Measurements from ENCODE around the gene MEP1B. TPM values are rescaled to one million over a fixed set of nuclear protein-coding genes. Genes with fewer than 3 reads are reported as not detected.

MEP1B gene
- total RNA-seq, 3 donors from 2014 or later (not counting 1 experiment from before 2014, with no cell fraction given): not detected

DNA sequence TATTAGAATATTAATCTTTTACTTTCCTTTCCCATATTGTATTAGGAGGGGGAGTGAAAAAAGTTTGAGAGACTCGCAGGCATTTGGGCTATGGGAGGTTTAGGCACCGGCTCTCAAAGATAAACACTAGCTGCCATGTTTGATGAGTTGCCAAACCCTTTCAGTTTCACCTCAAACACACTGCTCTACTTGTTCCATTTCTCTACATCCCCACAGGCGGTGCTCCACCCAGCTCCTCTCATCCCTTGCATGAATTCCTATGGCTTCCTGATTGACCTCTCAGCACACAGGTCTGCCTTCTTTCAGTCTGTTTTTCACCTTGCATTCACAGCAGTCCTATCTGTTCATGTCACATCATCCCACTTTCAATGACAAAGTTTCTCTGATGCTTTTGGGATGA lies 65.7 kb downstream of the MEP1B start:
- H3K27ac Mint-ChIP-seq: no peak overlapping the region
- H3K4me3 ChIP-seq (ENCODE audit: low read length): no peak overlapping the region
- H3K36me3 ChIP-seq (ENCODE audit: control insufficient read depth, insufficient read depth, low read length): no peaks in the 10 kb centered on the region
- intact Hi-C loops (cut with micrococcal nuclease): no loop called here
- H3K9me3 Mint-ChIP-seq: no peaks in the 10 kb centered on the region
- H3K4me1 ChIP-seq (ENCODE audit: control insufficient read depth, insufficient read depth, low read length): no peaks in the 10 kb centered on the region
- no peaks in the 10 kb centered on the region for H3K36me3 Mint-ChIP-seq
- no peak overlapping the region for H3K27ac ChIP-seq (ENCODE audit: low read length)
- no peaks in the 10 kb centered on the region for H3K27me3 ChIP-seq (ENCODE audit: control insufficient read depth, insufficient read depth, low read length)
- no peaks in the 10 kb centered on the region for H3K4me1 Mint-ChIP-seq
- no peaks in the 10 kb centered on the region for H3K9me3 ChIP-seq (ENCODE audit: control insufficient read depth, insufficient read depth, low read length)
- ATAC-seq: no peak
- TF ChIP-seq, protein P1, sequence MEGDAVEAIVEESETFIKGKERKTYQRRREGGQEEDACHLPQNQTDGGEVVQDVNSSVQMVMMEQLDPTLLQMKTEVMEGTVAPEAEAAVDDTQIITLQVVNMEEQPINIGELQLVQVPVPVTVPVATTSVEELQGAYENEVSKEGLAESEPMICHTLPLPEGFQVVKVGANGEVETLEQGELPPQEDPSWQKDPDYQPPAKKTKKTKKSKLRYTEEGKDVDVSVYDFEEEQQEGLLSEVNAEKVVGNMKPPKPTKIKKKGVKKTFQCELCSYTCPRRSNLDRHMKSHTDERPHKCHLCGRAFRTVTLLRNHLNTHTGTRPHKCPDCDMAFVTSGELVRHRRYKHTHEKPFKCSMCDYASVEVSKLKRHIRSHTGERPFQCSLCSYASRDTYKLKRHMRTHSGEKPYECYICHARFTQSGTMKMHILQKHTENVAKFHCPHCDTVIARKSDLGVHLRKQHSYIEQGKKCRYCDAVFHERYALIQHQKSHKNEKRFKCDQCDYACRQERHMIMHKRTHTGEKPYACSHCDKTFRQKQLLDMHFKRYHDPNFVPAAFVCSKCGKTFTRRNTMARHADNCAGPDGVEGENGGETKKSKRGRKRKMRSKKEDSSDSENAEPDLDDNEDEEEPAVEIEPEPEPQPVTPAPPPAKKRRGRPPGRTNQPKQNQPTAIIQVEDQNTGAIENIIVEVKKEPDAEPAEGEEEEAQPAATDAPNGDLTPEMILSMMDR (IDR thresholded peaks at IDR 0.05): no peak
- DNase-seq: no peak
- 91% methylated on average over 3 of the region's 3 CpGs for WGBS (ENCODE audit: insufficient coverage)
- no peak overlapping the region for H3K4me3 Mint-ChIP-seq
- H3K27me3 Mint-ChIP-seq (ENCODE audit: low read depth in 2 of 2): peaks cover 7 to 13% of the 10 kb centered on the region in 2 donors

DNA sequence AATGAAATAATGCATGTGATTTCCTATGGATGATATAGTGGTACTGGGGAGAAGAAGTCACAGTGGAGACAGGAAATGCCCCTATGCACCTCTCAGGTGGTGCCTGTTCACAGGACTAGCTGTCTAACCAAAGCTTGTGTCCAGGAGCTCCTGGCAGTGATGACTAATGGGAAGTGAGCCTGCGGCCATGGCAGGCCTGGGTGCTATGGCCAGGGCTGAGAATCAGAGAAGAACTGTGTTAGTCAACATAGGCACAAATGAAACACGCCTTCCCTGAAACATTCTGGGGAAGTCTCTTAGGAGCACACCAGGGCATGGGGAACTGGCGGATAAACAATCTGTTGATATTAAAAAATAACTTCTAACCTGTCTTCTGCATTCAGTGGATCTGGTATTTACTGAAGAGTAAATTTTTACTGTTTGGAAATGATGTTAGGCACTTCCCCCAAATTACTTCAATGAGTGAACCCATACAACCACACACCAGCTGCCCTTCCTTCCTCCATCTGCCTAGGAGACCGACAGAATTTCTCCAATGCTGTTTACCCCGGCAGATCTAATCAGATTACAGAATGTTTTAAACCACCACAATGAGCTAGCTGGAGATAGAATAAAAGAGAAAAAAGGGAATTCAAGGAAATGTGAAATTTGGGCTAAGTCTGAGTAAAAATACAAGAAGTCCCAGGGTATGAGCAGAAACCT lies 67.4 kb downstream of the MEP1B start:
- Histone ChIP-seq H3K4me1 (ENCODE audit: control insufficient read depth, insufficient read depth, low read length) (no peaks in the 10 kb centered on the region), H3K27me3 (ENCODE audit: control insufficient read depth, insufficient read depth, low read length) (no peaks in the 10 kb centered on the region), H3K27ac (ENCODE audit: low read length) (no peak overlapping the region), H3K36me3 (ENCODE audit: control insufficient read depth, insufficient read depth, low read length) (no peaks in the 10 kb centered on the region), H3K4me3 (ENCODE audit: low read length) (no peak overlapping the region), H3K9me3 (ENCODE audit: control insufficient read depth, insufficient read depth, low read length) (no peaks in the 10 kb centered on the region)
- H3K36me3 Mint-ChIP-seq: no peaks in the 10 kb centered on the region
- H3K27ac Mint-ChIP-seq: no peak overlapping the region
- DNase-seq (no peak), ATAC-seq (no peak)
- no peaks in the 10 kb centered on the region for H3K9me3 Mint-ChIP-seq
- H3K4me1 Mint-ChIP-seq: no peaks in the 10 kb centered on the region
- H3K4me3 Mint-ChIP-seq: no peak overlapping the region
- H3K27me3 Mint-ChIP-seq (ENCODE audit: low read depth in 2 of 2): peaks cover 10 to 21% of the 10 kb centered on the region in 2 donors
- TF ChIP-seq, protein P1 (IDR thresholded peaks at IDR 0.05): no peak
- intact Hi-C loops (cut with micrococcal nuclease): no loop called here
- 13% methylated on average over 3 of the region's 5 CpGs for WGBS (ENCODE audit: insufficient coverage)

DNA sequence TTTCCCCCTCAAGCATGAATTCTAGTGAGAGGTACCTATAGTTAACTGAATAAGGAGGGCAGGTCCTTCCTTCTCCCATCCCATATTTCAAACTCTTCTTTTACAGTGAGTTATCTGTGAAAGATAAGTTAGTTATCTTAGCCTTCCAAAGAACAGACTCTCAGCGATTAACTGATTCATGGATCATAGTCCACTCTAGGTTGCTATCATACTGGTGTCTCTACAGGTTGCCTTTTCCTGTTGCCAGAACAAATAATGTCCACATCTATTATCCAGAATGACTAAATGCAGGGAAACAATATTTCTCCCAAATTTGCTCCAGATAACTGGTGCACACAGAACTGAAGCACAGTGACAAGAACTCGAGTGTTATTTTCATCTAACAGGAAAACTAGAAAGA lies 68.3 kb downstream of the MEP1B start:
- Histone ChIP-seq H3K27ac (ENCODE audit: low read length) (no peak overlapping the region), H3K4me1 (ENCODE audit: control insufficient read depth, insufficient read depth, low read length) (no peaks in the 10 kb centered on the region), H3K4me3 (ENCODE audit: low read length) (no peak overlapping the region), H3K9me3 (ENCODE audit: control insufficient read depth, insufficient read depth, low read length) (no peaks in the 10 kb centered on the region), H3K27me3 (ENCODE audit: control insufficient read depth, insufficient read depth, low read length) (no peaks in the 10 kb centered on the region), H3K36me3 (ENCODE audit: control insufficient read depth, insufficient read depth, low read length) (no peaks in the 10 kb centered on the region)
- intact Hi-C loops (cut with micrococcal nuclease): no loop called here
- no peaks in the 10 kb centered on the region for H3K4me1 Mint-ChIP-seq
- WGBS (ENCODE audit: insufficient coverage): 84% methylated on average over 2 of the region's 2 CpGs
- ATAC-seq (no peak), DNase-seq (no peak)
- H3K27ac Mint-ChIP-seq: no peak overlapping the region
- no peaks in the 10 kb centered on the region for H3K36me3 Mint-ChIP-seq
- no peaks in the 10 kb centered on the region for H3K9me3 Mint-ChIP-seq
- TF ChIP-seq, protein P1 (IDR thresholded peaks at IDR 0.05): no peak
- H3K4me3 Mint-ChIP-seq: no peak overlapping the region
- H3K27me3 Mint-ChIP-seq (ENCODE audit: low read depth in 2 of 2): peaks cover 10 to 21% of the 10 kb centered on the region in 2 donors

Data from natural killer cell (primary cell).